Hindlimb muscle (tissue), 1 donor: ENCODE data around the gene SPEF2. TPM values are rescaled to one million over a fixed set of nuclear protein-coding genes. Genes with fewer than 3 reads are reported as not detected.
"Not testable (repeated sequence)": the region's sequence is repeated elsewhere in the genome, so short reads cannot be mapped to it uniquely, and the experiment has no call there.

Source experiments
- DNase-seq: peaks from one replicate; pipeline ENCODE4 v3.0.0-alpha.2; 2013
- polyA plus RNA-seq: library from polyadenylated mRNA; unstranded; fragments of 120-200 nt; gene quantifications from one replicate; pipeline ENCODE4 v1.2.1, GENCODE V29; 2013; ENCODE audit not compliant: insufficient read length

Gene SPEF2
- polyA plus RNA-seq, 1 donor, result 6.6 TPM

DNA sequence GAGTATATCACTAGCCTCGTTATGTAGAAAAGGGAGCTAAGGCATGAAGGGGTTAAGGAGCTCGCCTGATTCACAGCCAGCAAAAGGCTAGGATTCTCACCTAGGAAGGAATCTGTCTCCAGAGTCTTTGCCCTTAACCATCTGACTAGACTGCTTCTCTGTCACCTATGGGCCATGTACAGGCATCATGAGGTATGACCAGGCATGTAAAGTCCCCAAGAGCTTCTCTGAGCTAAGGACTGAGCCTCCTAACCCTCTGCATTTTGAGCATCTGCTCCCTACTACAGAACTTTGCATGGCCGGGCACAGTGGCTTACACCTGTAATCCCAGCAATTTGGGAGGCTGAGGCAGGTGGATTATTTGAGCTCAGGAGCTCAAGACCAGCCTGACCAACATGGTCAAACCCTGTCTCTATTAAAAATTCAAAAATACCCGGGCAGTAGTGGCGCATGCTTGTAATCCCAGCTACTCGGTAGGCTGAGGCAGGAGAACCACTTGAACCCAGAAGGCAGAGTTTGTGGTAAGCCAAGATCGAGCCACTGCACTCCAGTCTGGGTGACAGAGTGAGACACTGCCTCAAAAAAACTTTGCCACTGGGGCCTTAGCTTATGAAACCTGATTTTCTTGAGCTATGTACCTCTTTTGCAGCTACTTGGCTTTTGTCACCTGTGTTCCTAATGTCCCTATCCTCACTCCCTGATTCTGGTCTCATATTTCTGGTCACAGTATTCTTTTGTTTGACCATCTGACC lies 205.9 kb downstream of the SPEF2 start:
- DNase-seq, result no peak

GRCh38 chr5:35826056-35826455 lies 208.4 kb downstream of the SPEF2 start:
- DNase-seq, result no peak

DNA sequence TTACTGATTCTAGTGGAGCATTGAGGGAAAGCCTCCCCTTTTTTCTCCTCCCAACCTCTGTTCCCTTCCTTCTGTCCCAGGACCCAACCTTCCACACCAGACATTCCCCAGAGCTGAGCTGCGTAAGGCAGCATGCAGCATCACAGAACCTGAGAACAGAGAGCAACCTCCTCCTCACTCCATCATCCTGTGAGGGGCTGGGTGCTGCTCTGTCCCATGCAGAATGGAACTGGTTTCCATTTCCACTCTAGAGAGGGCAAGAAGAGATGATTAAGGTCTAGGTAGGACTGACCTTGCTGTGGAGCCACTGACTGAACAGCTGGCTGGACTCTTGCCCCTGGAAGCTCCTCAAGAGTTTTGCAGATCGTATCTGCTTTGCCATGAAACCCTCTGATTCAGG lies 208.9 kb downstream of the SPEF2 start:
- DNase-seq, result no peak

DNA sequence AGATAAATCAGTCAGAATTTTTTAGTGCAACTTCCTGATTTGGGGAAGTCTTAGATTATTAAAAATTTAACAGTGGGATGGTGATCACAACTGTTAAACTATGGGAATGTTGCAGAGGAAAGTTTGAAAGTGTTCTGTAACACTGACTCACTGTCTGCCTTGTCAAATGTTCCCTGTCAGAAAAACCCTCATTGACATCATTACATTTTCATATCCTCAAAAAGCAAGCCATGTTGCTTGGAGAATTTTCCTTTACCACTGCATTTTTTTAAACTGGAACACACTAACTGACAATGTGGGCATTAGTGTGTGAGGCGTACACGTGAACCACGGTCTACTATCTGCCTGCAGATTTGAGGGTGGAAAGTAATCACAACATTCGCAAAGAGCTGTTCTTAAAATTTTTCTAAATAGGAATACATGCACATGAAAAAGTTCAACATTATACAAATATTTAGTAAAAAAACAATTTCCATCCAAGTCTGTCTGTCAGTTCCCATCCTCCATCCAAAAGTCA lies 210.5 kb downstream of the SPEF2 start:
- DNase-seq, result no peak

- DNase-seq, result no peak
These were observed 212.9 kb downstream of the SPEF2 start for GRCh38 chr5:35830587-35830986.

DNA sequence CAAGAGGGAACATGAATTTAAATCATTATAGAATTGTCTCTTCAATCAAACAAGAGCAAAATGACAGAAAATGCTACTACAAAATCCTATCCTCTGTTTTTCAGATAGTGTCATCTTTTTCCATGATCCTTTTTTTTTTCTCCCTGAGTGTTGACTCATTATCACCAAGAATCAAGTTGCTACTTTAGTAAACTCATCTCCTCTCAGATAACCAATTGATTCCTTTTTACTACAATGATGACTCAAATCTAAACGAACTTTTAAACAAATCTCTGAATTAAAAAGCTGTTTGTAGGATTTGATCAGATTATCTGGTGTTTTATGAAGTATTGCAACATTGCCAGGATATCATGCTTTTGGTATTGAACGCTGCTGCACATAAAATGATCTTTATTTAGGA lies 215.1 kb downstream of the SPEF2 start:
- no peak for DNase-seq

DNA sequence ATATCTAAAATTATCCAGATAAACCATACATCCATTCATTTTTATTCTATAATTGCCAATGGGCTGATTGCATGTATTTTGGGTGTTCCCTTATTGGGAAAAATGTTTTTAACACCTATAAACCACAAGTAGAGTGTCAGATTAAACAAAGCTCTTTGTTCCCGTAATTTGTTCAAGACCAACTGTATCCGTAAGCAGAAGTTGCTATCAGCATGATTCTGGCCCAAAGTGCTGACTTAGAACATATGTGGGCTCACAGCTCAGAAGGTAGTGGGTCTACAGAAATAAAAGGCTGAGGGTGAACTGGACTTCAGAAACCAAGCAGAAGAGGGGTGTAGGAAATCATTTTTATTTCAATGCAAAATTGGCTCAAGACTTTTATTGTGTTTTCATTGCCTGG lies 215.6 kb downstream of the SPEF2 start:
- DNase-seq, result no peak

DNA sequence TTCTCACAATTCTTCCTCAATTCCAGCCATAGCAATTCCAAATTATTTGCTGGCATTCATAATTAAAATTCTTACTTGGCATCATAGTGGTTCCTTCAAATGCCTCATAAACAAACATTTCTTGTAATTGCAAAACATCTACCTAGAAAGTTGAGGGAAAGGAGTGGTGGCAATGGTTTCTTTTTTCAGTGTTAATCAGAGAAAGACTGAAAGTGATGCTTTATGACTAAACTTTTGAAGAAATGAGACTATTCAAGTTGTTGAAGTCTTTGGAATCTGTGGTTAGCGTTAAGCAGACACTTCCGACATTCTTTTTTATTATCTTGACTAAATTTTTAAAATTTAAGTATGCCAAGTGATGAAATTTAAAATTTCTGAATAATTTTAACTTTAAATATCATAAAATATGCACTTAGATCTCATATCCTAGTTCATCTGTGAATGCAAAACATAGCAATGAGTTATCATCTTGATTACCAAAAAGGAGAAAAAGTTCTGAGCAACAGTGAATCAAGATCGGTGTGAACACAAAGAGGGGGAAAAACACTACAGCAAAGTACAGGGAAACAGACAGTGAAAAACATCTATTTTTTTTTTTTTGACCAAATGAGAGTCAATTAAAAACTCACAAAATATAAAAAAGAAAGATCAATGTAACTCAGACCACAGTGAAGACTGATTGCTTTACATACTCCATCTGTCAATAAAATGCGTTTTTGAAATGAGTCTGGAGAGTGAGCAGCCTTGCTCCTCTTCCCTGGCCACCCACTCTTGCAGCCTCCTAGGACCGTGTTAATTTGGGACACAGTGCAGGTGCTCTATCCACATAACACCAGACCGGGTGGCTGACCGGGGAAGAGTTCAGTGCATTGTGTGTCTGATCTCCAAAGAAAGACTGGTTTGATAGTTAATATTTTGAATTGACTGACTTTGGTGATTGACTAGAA lies 218.4 kb downstream of the SPEF2 start:
- no peak for DNase-seq

DNA sequence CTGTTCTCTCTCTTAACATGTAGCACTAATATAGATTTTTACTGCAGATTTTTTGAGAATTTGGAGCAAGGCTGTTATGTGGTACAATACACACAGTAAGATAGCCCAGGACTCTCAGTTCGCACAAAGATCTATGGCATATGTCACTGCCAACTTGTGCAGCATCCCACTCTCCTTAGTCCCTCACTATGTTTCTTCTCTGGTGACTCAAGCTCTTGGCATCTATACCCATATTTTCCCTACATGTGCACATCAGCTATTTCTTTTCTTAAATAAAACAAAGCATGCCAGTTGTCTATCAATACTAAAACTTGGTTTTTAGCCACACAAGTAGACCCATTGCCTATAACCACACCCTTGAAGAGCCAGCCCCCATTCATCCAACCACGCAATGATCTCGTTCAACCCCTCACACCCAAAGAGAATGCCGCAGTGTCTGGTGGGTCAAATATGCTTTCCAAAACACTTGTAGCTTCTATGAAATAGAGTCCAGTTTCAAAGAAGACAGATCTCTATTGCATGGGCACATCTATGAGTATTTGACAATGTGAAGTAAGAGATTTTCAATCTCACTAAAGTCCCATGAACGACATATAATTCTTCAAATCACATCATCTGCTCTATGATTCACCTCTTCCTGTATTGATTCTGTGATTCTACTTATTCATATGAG lies 220.8 kb downstream of the SPEF2 start:
- DNase-seq, result no peak

DNA sequence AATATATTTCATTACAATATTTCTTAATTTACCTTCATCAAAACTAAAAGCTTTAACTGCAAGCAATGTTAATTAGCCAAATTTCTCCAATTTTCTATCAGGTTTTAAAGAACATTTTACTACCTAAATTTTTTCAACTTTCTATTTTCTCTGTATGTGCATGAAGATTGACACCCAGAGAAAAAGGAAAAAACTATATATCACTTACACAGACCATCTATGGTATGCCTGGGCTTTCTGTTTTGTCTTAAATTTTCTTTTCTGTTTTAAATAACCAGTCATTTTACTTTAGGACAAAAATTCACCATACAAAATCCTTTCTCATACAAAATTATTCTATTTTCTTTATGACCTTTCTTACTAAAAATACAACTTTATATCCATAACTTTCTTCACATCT lies 225.2 kb downstream of the SPEF2 start:
- no peak for DNase-seq

DNA sequence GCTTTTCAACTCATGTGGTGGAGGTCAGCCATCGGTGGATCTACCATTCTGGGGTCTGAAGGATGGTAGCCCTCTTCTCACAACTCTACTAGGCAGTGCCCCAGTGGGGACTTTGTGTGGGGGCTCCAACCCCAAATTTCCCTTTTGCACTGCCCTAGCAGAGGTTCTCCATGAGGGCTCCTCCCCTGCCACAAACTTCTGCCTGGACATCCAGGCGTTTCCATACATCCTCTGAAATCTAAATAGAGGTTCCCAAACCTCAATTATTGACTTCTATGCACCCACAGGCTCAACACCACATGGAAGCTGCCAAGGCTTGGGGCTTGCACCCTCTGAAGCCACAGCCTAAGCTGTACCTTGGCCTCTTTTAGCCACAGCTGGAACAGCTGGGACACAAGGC lies 227.8 kb downstream of the SPEF2 start:
- DNase-seq, result not testable (repeated sequence)

DNA sequence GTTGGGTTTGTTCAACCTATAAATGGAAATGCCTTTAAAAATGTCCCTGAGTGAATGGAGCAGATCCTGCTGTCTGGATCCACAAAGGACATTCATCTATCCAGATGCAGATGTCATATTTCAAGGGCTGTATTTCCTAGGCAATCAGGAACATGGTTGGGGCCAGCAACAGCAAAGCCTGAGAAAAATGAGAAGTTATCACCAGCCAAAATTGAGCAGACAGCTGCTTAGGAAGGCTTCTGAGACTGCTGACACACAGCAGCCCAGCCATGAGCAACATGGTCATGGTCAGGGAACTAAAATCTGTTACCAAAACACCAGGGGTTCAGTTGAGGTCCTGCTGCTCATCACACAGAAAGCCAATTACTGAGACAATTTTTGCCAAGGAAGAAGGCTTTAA lies 229.8 kb downstream of the SPEF2 start:
- no peak for DNase-seq

DNA sequence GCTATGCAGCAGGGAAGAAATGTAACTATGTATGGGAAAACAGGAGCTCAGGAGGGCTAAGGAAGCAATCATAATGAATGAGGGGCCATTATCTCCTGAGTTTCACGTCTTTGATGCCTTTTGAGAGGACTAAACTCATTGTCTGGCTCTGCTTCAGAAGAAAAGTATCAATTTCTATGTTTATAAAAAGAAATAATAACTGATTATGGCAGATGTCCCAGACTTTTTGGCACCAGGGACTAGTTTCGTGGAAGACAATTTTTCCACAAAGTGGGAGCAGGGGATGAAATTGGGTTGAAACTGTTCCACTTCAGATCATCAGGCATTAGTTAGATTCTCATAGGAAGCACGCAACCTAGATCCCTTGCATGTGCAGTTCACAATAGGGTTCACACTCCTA lies 230.3 kb downstream of the SPEF2 start:
- no peak for DNase-seq

DNA sequence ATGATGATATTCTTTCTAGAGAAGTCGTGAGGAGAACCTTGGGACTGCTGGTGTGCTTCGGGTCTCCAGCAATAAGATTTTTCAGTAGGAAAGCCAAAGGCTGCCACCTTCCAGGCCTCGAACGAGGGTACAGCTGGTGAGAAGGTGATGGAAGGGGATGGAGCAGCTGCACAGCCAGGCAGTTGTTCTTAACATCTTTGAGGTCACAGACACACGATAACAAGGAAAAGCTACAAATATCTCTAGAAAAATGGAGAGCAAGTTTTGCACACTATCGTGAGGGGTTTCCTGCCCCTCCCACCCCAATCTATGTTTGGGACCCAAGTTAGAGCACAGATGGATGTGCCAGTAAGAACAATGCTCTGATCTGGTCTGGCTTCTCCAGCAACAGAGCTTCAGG lies 232.2 kb downstream of the SPEF2 start:
- no peak for DNase-seq

DNA sequence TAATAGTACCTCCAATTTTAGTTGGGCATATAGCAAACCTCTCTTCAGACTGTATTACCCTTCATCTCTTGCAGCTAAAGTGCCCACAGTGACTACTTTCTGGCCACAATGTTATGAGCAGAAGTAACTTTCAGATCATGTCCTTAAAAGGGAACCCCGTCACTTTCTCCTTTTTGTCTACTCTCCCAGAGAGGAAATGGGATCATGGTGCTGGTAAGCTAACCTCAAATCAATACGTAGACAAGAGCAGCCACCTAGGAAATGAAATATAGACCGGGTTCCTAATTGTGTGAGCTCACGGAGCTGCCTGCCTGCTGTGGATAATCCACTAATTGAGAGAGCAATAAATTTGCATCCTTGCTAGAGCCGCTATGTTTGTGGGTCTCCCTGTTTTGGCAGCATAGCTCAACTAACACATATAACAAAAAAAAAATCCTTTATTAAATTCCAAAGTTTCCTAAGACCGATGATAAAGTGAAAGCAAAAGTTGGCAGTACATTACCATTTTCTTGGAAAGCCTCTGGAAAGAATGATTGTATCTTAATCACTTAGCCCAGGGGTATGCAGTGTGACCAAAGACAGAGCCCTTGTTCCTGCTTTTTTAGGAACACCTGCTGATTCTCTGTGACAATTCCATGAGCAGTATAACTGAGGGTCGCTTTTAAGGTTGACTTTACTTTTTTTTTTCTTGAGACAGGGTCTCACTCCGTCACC lies 233.5 kb downstream of the SPEF2 start:
- DNase-seq, result no peak

DNA sequence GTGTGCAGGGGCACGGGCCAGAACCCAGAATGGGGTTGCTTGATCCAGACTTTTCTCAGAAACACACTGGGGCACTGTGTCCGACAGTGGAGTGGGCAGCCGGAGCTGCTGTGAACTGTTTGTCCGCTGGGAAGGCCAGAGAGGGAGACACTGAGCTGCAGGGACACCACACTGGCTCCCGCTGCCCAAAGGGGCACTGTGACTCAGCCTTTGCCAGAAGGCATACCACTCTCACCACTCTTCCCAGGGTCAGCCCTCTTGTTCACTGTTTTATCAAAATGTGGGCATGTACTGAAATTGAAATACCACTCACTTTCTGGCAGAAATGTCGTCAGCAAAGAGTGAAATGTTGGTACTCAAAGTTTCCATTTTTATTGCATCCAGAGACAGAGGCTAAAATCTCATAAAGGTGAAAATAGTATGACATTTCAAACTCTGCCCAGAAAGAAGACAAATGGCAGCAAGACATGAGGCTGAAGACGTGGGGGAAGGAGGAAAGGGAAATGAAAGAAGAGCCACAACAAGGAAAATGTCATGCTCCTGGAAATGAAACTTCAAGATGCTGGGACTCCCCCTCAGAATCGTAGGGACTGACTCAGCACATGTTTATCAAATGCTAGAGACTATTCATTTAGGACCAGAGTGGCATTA lies 234.5 kb downstream of the SPEF2 start:
- DNase-seq, result no peak

- no peak for DNase-seq
These were observed 235.1 kb downstream of the SPEF2 start for GRCh38 chr5:35852773-35853172.

DNA sequence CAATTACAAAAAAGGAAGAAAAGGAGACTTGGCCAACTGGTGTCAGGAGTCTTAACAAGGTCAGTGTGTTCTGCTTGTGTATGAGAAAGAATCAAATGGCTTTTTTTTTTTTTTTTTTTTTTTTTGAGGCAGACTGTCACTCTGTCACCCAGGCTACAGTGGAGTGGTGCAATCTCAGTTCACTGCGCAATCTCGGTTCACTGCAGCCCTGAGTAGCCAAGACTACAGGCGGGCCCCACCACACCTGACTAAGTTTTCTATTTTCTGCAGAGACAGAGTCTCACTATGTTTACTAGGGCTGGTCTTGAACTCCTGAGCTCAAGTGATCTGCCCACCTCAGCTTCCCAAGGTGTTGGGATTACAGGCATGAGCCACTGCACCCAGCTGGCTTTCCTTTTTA lies 236.0 kb downstream of the SPEF2 start:
- no peak for DNase-seq

DNA sequence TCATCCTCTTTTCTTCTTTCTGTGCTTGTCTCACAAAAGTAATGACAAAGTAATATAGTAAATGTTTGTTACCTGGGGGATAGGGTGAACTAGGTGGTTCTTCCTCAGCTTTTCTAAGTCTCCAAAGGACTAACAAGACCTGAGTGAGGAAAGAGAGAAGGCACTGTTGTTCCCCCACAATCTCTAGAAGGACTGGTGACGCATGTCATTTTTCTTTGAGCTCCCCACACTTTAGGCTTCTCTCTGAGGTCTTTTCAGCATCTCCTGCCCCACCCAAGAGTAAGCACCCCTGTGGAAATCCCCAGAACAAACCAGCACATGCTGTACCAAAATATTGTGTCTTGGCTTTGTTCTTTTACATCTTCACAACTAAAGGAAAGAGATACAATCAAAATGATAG lies 236.6 kb downstream of the SPEF2 start:
- DNase-seq, result no peak

GRCh38 chr5:35855187-35855586 lies 237.5 kb downstream of the SPEF2 start:
- DNase-seq, result no peak

- DNase-seq, result not testable (repeated sequence)
These were observed 238.6 kb downstream of the SPEF2 start for GRCh38 chr5:35856186-35856764.
